Fibroblast of lung (primary cell): ENCODE results near the gene RASSF10.

Source experiments
- EZH2 ChIP-seq: IDR thresholded peaks from 2 replicates; pipeline ENCODE4 v1.5.1; 2012; ENCODE audit warnings: low read length, control low read depth, mild to moderate bottlenecking; ENCODE audit errors: missing control alignments
- TF ChIP-seq, protein P1 (sequence below), 2 donors: IDR thresholded peaks in 1 of 2; conservative IDR thresholded peaks in 1 of 2; 1 replicate in 1 of 2; 2 replicates in 1 of 2; pipeline ENCODE4 v1.5.1; 2011 to 2012; ENCODE audit warnings: low read length in 2 of 2, control low read depth in 1 of 2, inconsistent platforms in 1 of 2, low read depth in 1 of 2, mild to moderate bottlenecking in 1 of 2

DNA sequence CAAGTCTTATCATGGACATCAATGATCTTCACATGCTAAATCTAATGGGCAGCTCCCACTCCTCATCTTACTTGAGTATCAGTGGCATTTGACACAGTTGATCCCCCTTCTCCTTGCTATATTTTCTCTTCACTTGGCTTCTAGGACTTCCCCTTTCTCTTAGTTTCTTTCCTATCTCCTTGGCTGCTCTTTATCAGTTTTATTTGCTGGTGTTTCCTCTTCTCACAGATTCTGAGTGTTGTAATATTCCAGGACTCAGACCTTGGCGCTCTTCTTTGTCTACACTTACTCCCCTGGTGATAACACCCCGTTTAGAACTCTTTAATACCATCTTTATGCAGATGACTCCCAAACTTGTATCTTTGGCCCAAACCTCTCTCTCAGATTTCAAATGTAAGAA is 33.9 kb upstream of the RASSF10 start:
- TF ChIP-seq, protein P1, sequence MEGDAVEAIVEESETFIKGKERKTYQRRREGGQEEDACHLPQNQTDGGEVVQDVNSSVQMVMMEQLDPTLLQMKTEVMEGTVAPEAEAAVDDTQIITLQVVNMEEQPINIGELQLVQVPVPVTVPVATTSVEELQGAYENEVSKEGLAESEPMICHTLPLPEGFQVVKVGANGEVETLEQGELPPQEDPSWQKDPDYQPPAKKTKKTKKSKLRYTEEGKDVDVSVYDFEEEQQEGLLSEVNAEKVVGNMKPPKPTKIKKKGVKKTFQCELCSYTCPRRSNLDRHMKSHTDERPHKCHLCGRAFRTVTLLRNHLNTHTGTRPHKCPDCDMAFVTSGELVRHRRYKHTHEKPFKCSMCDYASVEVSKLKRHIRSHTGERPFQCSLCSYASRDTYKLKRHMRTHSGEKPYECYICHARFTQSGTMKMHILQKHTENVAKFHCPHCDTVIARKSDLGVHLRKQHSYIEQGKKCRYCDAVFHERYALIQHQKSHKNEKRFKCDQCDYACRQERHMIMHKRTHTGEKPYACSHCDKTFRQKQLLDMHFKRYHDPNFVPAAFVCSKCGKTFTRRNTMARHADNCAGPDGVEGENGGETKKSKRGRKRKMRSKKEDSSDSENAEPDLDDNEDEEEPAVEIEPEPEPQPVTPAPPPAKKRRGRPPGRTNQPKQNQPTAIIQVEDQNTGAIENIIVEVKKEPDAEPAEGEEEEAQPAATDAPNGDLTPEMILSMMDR (conservative IDR thresholded peaks at IDR 0.05 in 1 of 2, IDR thresholded peaks at IDR 0.05 in 1 of 2; ENCODE audit: low read depth in 1 of 2, low read length in 2 of 2): no peak
- no peak for TF ChIP-seq EZH2
